Measurements from ENCODE around the gene WWOX. TPM values are rescaled to one million over a fixed set of nuclear protein-coding genes. Genes with fewer than 3 reads are reported as not detected.

The WWOX gene
- total RNA-seq, 1 donor from 2014 or later: 106 TPM

GRCh38 chr16:79013930-79014660 is 914.6 kb downstream of the WWOX start:
- no peak overlapping the region for H3K27ac ChIP-seq
- no peaks in the 10 kb centered on the region for H3K27me3 ChIP-seq
- TF ChIP-seq CTCF (IDR thresholded peaks at IDR 0.05): no peak
- no peaks in the 10 kb centered on the region for H3K9me3 ChIP-seq
- H3K36me3 ChIP-seq: no peaks in the 10 kb centered on the region
- H3K4me1 ChIP-seq: no peaks in the 10 kb centered on the region
- no peak for DNase-seq (ENCODE audit: low spot score in 2 of 2)
- intact Hi-C loops (cut with DNase I): no loop called here
- no peak overlapping the region for H3K4me3 ChIP-seq

GRCh38 chr16:79018650-79019429 is 919.4 kb downstream of the WWOX start:
- DNase-seq (ENCODE audit: low spot score in 2 of 2): no peak

GRCh38 chr16:79019431-79019830 is 920.0 kb downstream of the WWOX start:
- no peaks in the 10 kb centered on the region for H3K36me3 ChIP-seq
- H3K4me1 ChIP-seq: no peaks in the 10 kb centered on the region
- no peaks in the 10 kb centered on the region for H3K9me3 ChIP-seq
- no peak for DNase-seq (ENCODE audit: low spot score in 2 of 2)
- no peak overlapping the region for H3K4me3 ChIP-seq
- intact Hi-C loops (cut with DNase I): no loop called here
- TF ChIP-seq CTCF (IDR thresholded peaks at IDR 0.05): no peak
- H3K27ac ChIP-seq: no peak overlapping the region
- H3K27me3 ChIP-seq: no peaks in the 10 kb centered on the region

More at GRCh38 chr16:79018650-79019429, 919.4 kb downstream of the WWOX start:
- Histone ChIP-seq H3K27me3 (no peaks in the 10 kb centered on the region), H3K9me3 (no peaks in the 10 kb centered on the region), H3K4me3 (no peak overlapping the region), H3K4me1 (no peaks in the 10 kb centered on the region), H3K36me3 (no peaks in the 10 kb centered on the region), H3K27ac (no peak overlapping the region)
- TF ChIP-seq CTCF (IDR thresholded peaks at IDR 0.05): no peak
- intact Hi-C loops (cut with DNase I): no loop called here

- TF ChIP-seq CTCF (IDR thresholded peaks at IDR 0.05): no peak
Measured at GRCh38 chr16:79021991-79022630, 922.7 kb downstream of the WWOX start.

GRCh38 chr16:79026117-79026516 is 926.7 kb downstream of the WWOX start:
- intact Hi-C loops (cut with DNase I): no loop called here
- no peak for TF ChIP-seq CTCF (IDR thresholded peaks at IDR 0.05)
- Histone ChIP-seq H3K27ac (no peak overlapping the region), H3K9me3 (no peaks in the 10 kb centered on the region), H3K4me1 (no peaks in the 10 kb centered on the region), H3K36me3 (no peaks in the 10 kb centered on the region), H3K4me3 (no peak overlapping the region), H3K27me3 (no peaks in the 10 kb centered on the region)
- DNase-seq (ENCODE audit: low spot score in 2 of 2): no peak

More at GRCh38 chr16:79021991-79022630, 922.7 kb downstream of the WWOX start:
- H3K9me3 ChIP-seq: no peaks in the 10 kb centered on the region
- no peaks in the 10 kb centered on the region for H3K4me1 ChIP-seq
- no peak overlapping the region for H3K27ac ChIP-seq
- no peaks in the 10 kb centered on the region for H3K27me3 ChIP-seq
- H3K36me3 ChIP-seq: no peaks in the 10 kb centered on the region
- DNase-seq (ENCODE audit: low spot score in 2 of 2): no peak
- H3K4me3 ChIP-seq: no peak overlapping the region
- intact Hi-C loops (cut with DNase I): no loop called here
